HUDEP-2 (cell line): Measurements from ENCODE around the gene LBX1.

Experiments
- DNase-seq, 76 experiments: peaks; one replicate each; lab custom pipeline; 2025; ENCODE audit not compliant: unreplicated experiment in 76 of 76; lab: John Stamatoyannopoulos, UW

Gene LBX1

GRCh38 chr10:101226491-101227428 lies 2.5 kb downstream of the LBX1 start:
- DNase-seq: peak in 2 of 76 experiments; percentile 9 to 11

- DNase-seq: no peak
Measured at GRCh38 chr10:101225846-101226421, 3.3 kb downstream of the LBX1 start.

GRCh38 chr10:101224910-101225823 lies 4.1 kb downstream of the LBX1 start:
- no peak for DNase-seq

GRCh38 chr10:101224060-101224909 lies 5.0 kb downstream of the LBX1 start:
- no peak for DNase-seq

- DNase-seq: peak in 1 of 76 experiments; percentile 29
Measured at GRCh38 chr10:101223274-101224059, 5.8 kb downstream of the LBX1 start.

DNA sequence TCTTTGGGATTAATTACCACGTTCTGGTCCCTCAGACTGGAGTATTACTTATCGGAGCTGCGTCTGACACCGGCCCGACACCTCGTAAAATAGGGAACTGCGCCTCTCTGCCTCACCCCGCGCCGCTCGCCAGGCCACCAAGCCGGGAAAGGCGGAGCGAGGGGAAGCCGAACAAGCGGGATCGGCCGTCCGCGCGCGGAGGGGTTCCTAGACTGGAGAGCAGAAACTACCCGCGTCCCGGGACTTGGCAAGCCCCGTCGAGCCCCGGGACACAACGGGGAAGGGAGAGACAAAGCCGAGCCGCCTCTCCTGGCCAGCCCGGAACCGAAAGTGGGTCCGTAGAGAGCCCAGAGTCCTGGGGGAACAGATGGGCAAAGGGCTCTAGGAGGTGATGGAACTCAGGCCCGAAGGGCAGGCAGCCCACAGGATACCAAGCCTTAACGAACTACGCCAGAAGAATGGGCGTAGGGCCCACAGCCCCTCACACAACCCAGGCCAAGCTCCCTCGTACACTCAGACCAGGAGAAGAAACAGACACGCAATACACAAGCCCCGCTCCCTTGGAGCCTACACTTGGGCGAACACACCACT lies 6.5 kb downstream of the LBX1 start:
- peak in 1 of 76 experiments; percentile 26 for DNase-seq

GRCh38 chr10:101221963-101222531 lies 7.2 kb downstream of the LBX1 start:
- no peak for DNase-seq

GRCh38 chr10:101221549-101221948 lies 7.7 kb downstream of the LBX1 start:
- no peak for DNase-seq

GRCh38 chr10:101219946-101220451 lies 9.3 kb downstream of the LBX1 start:
- DNase-seq: no peak

DNA sequence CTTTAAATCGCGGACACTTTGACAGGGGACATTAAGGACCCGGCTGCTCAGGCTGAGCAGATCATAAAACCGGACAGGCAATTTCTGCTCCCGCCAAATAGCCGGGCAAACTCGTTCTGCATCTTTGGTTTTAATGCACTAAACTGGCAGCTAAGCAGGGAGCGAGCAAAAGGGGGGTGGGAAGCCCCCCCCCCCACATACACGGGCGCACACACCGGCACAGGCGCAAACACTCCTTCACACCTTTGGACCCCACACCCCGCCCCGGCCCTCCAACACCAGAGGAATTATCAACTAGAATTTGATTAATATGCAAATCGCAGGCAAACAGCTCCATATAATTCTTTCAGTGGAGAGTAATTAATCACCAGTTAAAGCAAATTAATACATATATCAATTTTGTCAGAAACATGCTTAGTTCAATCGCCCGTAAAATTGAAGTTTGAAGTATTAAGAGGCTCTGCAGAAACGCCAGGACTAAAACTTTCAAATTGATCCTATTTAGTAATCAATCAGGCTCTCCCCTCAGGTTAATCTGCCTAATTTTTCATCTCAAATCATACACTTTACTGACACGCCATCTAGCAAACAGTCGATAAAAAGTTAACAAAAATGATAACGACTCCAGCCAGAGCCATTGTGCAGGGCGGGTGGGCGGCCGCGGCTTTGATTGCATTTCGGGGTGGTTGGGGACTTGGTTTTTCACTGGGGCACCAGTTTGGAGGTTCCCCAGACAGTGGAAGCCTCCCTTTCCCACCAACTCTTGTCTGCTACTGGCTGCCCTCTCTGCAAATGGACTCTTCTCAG lies 9.9 kb downstream of the LBX1 start:
- no peak for DNase-seq

- no peak for DNase-seq
Measured at GRCh38 chr10:101218351-101219138, 10.7 kb downstream of the LBX1 start.

GRCh38 chr10:101217450-101218281 lies 11.6 kb downstream of the LBX1 start:
- peak in 8 of 76 experiments; percentile 8 to 28 (median 17) for DNase-seq

DNA sequence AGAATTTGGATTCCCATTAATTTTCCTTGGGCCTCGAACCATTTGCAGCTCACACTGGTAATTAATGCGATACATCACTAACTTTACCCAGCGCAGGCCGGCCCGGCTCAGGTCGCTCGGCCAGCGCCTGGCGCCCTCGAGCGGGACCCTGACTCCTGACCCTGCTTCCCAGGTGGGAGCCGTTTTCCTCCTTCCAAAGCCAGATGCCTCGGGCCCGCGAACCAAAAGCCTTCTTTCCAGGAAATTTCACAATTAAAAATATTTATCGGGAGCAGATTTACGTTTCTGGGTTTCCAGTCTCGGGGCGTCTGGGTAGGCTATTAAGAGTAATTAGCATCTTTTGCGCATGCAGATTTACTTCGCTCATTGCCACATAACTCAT lies 12.2 kb downstream of the LBX1 start:
- no peak for DNase-seq

- no peak for DNase-seq
Measured at GRCh38 chr10:101216207-101217043, 12.8 kb downstream of the LBX1 start.
